CD4-positive, alpha-beta T cell treated with Interleukin-21 for 1 hour (primary cell): ENCODE measurements around the gene AKT3.
A peak's percentile ranks its signal among the peaks of the same experiment; 100 is the strongest.

ENCODE experiments used
- DNase-seq: peaks from one replicate; pipeline ENCODE4 v3.0.0-alpha.2; 2020

The AKT3 gene

GRCh38 chr1:243503155-243503554 is 346.9 kb downstream of the AKT3 start:
- DNase-seq: no peak

DNA sequence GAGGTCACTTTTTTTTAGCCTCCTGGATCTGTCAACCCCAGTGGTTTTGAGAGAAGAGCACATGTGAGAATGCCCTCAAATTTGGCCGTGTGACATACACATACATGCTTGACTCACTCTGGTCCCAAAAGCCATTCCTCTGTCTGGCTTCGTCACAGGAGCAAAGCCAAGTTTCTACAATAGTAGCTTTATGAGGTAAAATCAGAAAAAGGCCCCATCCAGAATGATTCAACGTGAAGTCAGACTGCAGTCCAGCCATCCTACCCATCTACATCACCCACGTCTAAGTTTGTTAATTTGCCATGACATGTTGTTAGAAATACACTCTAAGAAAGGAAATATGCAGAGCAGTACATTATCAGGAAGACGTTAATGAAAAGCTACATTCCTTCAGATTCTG is 349.0 kb downstream of the AKT3 start:
- DNase-seq: no peak

- no peak for DNase-seq
Measured at GRCh38 chr1:243500512-243500911, 349.5 kb downstream of the AKT3 start.

DNA sequence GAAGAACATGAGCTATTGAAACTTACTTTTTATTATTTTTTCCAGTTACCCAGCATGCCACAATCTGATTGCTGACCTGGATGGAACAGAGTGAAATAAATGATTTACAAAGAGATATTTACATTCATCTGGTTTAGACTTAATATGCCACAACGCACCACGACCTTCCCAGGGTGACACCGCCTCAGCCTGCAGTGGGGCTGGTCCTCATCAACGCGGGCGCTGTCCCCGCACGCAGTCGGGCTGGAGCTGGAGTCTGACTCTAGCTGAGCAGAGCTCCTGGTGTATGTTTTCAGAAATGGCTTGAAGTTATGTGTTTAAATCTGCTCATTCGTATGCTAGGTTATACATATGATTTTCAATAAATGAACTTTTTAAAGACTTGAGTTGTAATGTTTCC is 350.3 kb downstream of the AKT3 start:
- DNase-seq: no peak

- no peak for DNase-seq
Measured at GRCh38 chr1:243499248-243499647, 350.8 kb downstream of the AKT3 start.

DNA sequence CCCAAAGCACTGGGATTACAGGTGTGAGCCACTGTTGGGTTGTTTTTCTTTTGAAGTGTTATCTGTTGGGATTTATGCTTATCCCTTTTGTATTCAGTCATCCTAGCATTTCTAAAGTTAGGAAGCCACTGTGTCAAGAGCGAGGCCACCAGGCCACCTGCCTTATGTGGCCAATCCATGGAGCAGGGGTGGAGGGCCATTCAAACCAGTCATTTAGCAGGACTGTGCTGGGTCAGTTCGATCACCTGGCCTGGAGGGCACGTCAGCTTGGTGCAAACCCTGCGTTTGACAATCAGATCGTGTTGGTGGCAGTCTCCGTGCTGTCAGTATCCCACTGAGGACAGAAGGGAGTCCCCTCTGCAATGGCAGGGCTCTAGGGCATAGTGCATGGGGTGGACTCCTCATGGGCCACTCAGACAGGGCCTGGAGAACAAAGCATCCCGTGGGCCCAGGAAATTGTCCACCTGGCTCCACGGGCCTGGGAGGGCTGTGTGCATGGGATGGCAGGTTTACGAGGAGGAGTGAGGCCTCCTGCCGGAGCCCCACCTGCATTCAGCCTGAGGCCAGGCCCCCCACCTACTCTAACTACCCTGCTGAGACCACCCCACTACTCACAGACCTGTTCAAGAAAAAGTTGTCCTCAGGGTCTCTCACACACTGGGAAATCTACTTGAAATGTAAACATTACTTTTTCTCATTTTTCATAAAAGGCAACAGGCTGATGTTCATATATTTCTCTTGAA is 351.9 kb downstream of the AKT3 start:
- DNase-seq: no peak

DNA sequence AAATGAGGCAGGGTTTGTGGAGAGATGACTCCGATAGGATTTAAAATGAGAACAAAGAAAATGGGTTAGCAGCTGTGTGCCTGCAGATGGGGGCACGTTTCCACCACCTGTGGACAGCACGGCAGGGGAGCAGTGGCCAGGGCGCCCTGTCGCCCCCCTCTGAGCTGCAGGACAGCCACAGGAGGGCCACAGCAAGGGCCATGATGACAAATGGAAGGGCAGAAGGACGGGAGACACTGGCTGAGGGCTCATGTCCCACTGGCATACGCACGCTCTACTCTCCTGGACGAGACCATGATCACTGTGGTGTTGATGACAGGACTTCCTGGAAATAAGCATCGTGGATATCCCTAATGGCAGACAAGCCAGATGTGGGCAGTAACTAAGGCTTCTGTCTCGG is 353.2 kb downstream of the AKT3 start:
- DNase-seq: no peak

GRCh38 chr1:243496187-243496646 is 353.8 kb downstream of the AKT3 start:
- DNase-seq: no peak

- no peak for DNase-seq
Measured at GRCh38 chr1:243495442-243496186, 354.4 kb downstream of the AKT3 start.

- no peak for DNase-seq
Measured at GRCh38 chr1:243494741-243495431, 355.2 kb downstream of the AKT3 start.

DNA sequence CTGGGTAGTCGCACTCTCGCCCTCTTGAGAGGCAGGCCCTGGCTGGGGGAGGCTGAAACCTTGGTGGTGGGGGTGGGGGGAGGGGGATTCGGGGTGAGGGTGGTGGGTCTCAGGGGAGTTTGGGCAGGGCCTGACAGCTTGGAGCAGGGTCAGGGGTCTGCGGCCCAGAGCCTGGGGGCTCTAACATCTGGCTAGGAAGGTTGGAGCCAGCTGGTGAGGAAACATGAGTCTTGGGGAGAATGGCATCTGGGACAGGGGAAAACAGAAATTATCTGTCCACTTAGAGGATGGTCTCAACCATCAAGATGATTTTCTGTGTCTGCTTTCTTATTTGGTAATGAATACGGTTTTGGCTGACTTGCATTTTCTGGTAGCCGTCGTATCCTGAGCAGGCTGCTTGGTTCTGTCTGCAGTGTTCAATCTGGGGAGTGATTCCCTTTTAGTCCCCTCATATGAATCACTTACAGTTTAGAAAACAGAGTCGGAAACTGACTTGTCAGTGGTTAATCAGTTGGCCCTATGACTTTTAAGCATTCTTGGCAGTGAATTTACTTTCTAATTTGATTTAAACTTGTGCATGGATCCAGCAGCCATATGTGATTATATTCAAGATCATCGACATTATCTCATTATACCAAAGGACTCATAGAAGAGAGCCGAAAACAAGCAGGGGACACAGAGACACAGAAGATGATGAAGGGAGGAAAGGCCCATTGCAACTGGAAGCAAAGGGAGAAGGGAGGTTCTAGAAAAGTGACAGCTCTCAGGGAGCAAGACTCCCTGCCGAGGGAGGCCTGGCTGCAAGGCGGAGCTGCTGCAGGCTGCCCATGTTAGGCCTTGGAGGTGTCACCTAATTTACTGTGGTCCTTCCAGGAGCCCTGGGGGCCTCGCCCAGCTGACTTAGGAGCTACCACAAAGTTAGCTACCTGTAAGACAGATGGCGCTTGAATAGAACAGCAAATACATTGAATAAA is 356.6 kb downstream of the AKT3 start:
- no peak for DNase-seq

DNA sequence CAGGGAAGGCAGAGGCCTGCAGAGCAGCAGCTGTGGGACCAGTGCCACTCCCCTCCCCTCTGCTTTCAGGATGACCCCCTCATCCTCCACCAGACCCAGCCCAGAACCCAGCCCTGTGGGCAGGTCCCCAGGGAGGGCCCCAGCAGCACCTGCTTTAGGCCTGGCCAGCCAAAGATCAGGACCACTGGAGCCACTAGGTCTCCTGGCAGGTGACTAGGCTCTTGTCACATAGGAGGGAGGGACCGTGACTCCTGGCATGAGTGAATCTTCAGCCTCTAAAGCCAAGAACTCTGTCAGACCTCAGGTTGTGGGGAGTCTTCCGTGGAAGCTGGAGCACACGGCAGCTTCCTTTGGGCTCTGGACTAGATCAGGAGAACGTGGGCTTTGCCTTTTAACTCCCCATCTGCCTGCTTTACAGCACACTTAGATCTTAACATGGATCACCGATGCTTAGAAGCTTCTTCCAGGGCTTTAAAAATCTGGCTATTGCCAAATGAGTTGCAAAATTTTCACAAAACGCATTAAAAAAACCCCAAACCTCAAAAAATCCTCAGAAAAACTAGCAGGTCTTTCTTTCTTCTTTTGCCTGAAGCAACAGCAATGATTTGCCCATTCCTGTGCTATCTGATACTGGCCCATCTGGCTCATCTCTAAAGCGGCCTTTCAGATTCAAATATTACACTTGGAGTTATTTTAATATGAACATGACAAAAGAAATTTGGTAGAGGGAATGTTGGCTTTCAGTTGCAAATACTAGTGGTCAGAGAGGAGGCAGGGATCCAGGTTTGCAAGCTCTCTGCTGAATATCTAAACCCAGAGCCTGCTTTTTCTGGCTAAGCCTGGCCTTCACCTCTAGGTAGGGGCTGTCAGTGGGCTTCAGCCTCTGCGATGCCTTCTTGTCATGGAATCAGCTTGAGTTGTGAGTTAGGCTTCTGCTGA is 359.0 kb downstream of the AKT3 start:
- no peak for DNase-seq

DNA sequence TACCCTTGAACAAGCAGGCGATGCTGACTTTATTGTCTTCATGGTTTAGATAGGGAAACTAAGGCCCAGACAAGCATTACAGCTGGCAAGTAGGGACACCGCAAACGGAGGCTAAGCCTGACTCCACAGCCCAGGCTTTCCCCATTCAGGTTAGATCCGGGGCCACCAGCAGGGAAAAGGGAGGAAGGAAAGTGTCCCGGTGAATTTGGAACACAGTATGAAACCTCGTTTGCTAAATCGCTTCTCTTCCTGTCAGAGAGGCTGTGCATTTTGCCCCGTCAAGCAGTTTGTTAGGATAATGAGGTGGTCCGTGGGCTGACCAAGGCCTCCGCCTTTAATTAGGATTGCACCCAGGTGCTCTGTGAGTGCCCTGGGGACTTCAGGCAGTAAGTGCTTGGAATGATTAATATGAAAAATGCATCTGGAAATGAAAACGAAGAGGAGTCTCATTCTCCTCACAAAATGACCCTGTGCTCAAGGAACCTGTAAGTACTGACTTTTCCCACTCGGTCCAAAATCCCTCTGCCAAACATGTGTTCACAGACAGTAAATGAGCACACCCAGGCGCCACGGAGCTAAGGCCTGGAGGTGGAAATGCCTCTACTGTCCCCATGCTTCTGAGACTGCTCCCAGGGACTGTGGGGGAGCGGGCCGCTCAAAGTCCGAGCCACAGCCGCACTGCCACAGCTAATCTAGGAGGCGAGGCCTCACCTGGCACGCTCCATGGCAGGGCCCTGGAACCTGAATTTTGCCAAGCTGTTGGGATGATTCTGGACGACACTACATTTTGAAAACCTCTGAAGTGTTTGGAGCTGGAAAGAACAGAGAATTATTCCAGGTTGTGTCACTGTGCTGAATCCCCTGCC is 360.1 kb downstream of the AKT3 start:
- DNase-seq: no peak

DNA sequence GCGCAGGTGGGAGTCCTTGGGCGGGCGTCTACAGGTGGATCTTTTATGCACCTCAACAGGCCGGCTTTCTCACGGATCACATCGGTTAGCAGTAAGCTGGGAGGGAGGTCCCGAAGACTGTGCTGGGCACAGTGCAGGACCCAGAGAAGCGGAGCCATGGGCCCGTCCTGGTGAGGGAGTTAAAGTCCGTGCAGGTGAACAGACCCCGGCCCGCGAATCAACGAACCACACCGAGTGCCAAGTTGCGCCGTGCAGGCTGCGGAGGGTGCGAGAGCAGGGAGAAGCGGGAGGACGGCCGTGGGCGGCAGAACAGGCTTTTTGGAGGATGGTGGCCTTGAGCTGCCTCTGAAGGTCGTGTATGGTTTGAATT is 360.9 kb downstream of the AKT3 start:
- DNase-seq: no peak

DNA sequence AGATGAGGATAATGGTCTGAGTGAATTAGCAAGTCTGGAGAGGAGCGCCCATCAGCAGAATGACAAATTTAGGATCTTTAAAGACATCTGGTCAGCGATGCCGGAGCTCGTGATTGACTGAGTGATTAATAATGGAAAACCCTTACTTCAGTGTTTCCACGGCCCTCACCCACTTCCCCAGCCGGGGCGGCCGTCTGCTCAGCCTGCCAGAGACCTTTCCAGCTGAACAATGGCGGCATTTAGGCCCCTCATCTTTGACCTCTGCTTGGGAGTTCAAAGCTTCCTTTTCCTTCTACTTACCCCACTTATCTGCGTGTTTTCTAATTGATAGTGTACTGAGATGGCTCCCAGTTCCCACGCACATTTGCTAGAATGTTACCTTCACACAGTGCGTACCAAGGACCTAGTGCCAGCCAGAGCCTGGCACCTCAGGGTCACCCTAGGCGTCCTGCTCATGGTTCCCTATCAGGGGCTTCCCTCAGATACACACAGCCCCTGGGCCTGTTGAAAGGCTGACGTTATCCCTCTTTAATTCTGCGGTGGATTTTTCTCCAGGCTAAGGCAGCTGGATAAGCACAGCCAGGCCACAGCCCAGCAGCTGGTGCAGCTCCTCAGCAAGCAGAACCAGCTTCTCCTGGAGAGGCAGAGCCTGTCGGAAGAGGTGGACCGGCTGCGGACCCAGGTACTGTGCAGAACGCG is 361.4 kb downstream of the AKT3 start:
- no peak for DNase-seq

DNA sequence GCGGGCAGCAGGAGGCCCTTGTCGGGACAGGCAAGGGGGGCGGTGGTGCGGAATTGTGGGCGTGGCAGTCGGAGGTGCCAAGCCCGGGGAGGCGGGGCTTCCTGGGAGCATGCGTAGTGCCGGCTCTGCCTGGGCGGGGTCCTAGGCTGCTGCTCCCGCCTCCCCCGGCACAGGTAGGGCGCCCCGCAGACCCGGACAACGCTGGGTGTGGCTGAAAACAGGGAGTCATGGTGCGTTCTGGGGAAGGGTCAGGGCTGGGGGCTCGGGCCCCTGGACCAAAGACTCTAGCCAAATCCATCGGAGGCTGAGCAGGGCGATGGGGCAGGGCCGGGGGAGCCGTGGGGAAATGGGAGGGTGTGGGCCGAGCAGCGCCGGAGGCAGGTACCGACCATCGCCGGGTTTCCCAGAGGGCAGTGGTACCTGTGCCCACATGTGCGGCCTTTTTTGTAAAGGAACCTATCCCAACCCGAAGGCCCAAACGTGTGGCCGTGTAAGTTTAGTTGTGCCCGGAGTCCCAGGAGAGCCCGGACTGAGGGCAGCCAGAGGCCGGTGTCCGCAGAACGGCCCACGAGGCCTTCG is 362.3 kb downstream of the AKT3 start:
- peak; percentile 32 for DNase-seq

DNA sequence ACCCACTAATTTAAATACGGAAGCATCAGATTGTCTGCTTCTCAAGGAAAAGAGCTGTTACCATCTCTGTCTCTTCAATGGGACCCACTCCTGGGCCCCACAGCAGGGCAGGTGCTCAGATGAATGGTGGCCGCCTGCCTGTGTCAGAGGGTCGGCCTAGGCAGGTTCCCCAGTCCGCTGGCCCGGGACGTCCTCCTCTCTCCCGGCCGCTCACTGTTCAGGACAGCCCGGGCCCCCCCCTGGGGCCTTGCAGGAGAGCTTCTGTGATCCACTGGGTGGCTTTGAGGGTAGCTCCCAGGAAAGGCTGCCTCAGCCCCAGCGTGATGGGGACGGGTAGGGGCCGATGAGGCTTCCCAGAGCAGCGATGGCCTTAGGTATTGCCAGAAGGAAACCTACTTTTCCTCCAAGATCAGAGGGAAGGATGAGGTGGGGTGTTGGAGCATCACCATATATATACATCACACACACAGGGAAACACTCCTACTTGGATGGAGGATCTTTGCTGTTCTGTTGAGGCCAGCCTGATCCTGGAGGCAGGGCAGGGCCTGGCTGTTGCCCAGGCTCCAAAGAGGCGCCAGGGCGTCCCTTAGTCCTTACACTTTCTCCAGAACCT is 362.9 kb downstream of the AKT3 start:
- no peak for DNase-seq

DNA sequence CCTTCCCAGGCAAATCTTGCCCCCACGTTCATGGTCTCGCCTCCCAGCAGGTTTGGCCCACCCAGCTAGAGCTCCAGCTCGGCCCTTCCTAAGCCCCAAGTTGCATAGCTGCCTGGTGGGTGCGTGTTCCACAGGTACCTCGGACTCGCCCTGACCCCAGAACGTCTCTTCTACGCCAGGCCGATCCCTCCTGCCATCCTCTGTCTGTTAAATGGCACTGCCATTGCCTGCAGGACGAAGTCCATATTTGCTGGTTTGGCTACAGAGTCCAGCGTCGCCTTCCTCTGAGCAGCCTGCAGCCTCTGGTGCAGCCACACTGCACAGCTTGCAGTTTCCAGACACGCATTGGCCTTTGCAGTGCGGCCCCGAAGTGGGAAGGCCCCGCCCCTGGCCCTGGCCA is 366.1 kb downstream of the AKT3 start:
- DNase-seq: no peak
